Pulmonary artery endothelial cell (primary cell): ENCODE data around the gene ELAVL2. TPM values are rescaled to one million over a fixed set of nuclear protein-coding genes. Genes with fewer than 3 reads are reported as not detected.

Source experiments
- DNase-seq: peaks from one replicate; pipeline ENCODE4 v3.0.0-alpha.2; 2011; ENCODE audit warnings: low read depth, low spot score
- total RNA-seq: library from RNA; depleted of rRNA; stranded (reverse); fragments of >200 nt; gene quantifications from 2 replicates; pipeline ENCODE4 v1.2.3, GENCODE V29; 2014

Gene ELAVL2
- total RNA-seq: 0.07 TPM in 1 of 2 replicates, not detected in the other

GRCh38 chr9:23826120-23826629, at the start of gene ELAVL2:
ELAVL2 (minus strand) TSS chr9:23826240; CDS start chr9:23762234, 64,006 bp downstream.
- DNase-seq: peak; percentile 45

GRCh38 chr9:23858234-23858633, 32.2 kb upstream of the ELAVL2 start:
- no peak for DNase-seq

- no peak for DNase-seq
Measured at GRCh38 chr9:23855873-23856604, 30.0 kb upstream of the ELAVL2 start.

DNA sequence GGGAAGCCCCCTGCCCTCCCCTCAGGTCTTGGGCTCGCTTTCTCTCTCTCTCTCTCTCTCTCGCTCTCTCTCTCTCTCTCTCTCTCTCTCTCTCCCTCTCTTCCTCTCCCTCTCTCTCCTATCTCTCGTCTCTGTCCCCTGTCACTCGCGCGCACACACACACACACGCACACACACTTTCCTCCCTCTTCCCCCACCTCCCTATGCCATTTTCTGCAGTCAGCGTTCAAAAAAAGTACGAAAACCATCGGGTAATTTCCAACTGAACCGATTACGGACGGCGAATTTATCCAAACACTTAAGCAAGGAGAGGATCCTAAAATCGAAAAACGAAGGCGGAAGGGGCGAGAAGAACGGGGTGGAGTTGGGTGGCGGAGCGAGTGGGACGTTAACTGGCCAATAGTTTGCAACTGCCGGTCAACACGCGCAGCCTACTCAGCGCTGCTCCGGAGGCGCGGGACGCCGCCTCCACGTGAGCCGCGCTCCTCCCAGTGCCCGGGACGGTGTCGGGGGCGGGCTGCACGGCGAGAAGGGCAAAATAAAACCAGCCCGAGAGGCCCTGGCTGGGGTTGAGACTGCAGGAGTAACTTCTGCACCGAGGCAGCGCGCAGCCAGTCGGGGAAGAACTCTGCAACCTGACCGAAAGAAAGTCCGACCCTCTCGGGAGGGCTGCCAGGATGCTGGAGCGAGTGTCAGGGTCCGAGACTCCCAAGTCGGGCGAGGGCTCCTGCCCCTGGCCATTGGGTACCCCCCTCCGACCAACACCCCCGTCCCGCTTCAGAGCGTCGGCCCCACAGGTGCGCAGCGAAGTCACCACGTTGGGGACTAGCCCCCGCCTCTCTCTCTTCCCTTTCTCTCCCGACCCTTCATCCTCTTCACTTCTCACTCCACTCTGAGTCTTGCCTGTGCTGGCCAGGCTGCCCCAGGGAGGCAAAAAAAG, 24.9 kb upstream of the ELAVL2 start:
- no peak for DNase-seq

DNA sequence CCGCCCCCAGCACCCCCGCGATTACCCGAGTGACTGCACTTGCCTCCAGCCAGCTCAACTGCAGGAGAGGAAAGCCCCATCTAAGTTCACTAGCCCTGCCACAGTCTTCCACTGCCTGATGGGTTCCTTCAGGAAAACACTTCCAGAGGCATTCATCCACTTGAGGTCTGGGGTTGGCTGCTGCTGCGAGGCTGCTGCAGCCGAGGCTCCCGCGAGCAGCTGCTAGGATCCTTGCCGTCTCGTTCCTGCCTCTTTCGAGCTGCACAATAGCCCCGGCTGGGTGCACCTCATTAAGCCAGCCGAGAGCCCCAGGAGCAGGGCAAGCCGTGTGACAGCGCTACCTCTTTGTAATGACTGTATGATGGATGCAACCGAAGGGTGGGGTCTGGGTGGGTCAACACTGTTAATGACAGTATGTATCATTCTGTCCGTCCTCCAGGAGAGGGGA, 24.2 kb upstream of the ELAVL2 start:
- no peak for DNase-seq

- no peak for DNase-seq
Measured at GRCh38 chr9:23849379-23850035, 23.5 kb upstream of the ELAVL2 start.

- DNase-seq: no peak
Measured at GRCh38 chr9:23842565-23843129, 16.6 kb upstream of the ELAVL2 start.

DNA sequence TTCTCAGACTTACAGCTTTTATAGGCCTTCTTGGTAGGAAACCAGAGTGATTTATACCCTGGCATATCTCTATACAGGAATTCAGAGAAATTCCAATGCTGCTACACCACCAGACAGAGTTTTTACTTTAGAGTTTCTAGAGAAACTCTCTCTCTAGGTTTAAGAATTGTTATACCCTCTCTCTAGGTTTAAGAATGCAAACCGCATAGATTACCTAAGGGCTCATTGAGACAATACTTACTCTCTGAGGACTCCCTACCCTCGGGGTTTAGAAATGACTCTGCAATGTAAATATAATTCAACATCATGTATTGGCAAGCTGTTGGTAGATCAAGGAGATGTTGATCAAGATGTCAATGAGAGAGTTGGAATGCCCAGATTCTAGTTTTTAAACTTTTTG, 15.3 kb upstream of the ELAVL2 start:
- DNase-seq: no peak

GRCh38 chr9:23837038-23837437, 11.0 kb upstream of the ELAVL2 start:
- no peak for DNase-seq

DNA sequence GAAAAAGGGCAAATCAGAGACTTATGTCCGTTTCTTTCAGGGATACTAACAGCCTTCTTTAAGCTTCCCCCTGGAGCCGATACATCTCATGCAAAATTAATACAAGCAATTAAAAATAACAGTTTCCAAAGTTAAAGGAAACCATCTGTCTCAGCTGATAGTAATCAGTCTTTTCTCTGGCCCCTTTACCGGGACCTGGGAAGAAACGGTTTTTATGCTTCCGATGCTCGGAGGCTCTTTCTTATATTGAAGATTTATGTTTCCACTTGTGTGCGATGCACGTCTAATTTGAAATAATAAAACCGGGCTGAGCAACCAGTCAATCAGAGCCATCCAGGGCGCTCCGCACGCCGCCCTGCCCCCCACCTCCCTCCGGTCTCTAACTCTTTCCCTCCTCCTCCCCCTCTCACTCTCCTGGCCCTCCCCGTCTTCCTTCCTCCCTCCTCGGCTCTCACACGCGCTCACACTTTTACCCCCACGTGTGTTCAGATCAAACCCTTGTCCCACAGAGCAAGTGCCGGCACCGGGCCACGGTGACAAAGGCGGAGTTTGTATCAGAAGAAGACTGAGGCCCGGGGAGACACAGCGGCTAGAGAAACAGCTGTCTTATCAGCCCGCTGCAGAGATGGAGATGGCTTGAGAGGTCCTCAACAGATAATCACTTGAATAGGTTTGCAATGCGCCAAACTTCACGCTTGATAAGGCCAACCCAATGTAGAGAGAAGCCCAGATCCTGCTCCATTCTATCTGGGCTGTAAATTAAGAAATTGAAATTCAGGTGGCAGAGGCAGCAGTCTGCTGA, 5.1 kb upstream of the ELAVL2 start:
- no peak for DNase-seq

GRCh38 chr9:23830476-23830805, 4.4 kb upstream of the ELAVL2 start:
- DNase-seq: no peak

- DNase-seq: no peak
Measured at GRCh38 chr9:23829580-23830475, 3.8 kb upstream of the ELAVL2 start.

DNA sequence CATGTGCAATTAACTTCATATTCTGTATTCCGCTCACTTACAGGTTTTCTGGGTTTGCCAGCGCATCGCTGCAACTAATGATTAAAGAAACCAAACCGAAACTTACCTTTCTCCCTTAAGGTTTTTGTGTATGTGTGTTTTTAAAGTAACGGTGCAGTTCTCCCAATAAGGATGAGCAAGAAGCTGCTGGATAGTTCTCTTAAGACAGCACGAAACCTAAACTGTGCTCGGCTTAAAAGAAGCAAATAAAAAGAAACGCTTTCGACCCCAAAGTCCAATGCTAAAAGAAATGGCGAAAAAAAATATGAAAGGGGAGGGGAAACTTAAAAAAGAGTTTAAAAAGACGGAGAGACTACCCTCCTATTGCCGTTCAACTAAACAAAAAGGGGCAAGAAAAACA, 340 bp downstream of the ELAVL2 start:
- no peak for DNase-seq

- DNase-seq: no peak
Measured at GRCh38 chr9:23824830-23825591, 1.0 kb downstream of the ELAVL2 start.

DNA sequence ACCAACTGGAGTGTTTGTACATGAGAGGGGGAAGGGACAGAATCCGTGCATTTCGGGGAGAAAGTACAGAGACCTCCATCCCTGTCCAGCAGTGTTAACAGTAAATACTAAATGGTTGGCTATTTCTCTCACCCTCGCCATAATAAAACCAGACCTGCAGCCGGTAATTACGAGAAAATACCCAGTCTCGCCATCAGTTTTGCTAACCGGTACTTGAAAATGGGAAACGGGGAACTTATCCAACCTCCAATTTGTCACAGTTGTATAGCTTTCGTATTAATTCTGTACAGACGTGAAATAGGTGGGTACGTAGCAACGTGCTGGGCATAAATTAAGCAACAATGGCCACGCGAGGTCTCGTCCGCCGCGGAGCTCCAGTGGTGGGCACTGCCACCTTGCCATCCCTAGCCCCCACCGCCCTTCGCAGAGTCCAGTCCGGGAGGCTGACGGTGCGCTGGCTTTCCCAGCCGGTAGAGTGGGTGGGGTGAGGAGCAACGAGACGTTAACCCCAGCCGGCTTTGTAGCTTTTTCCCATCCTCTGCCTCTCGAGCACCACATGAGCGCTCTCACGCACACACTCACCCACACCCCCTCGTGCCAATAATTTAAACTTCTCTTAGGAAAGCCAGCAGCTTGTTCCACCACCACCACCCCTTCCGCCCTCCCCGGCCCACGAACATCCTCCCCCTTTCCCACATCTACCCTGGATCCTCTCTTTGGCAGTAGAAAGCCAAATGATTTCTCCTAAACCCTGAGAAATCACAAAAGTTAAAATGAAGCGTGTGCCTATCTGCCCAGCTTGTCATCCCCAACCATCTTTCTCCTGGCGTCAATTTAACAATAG, 1.8 kb downstream of the ELAVL2 start:
- no peak for DNase-seq

- DNase-seq: no peak
Measured at GRCh38 chr9:23823269-23823668, 2.8 kb downstream of the ELAVL2 start.

- DNase-seq: no peak
Measured at GRCh38 chr9:23822261-23823169, 3.5 kb downstream of the ELAVL2 start.
